ENCODE measurements around the gene IMPA2.

DNA sequence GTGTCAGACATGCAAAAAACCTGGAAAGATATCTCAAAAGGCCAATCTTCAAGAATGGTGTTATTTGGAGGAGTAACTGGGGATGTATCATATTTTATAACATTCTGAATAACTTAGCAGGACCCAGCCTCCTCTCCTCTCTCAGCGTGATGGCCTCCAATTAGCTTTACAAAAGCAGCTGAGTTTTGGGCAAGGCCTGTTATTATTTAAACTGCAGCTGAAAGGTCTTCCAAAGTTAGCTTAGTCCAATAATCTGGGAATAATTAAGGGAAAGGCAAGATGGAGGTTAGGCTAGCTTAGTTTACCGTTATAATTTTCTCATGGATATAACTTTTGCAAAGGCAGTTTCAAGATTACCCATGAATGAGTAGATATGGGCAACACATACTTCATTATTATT is 40.4 kb upstream of the IMPA2 start:
- TF ChIP-seq, protein P1, sequence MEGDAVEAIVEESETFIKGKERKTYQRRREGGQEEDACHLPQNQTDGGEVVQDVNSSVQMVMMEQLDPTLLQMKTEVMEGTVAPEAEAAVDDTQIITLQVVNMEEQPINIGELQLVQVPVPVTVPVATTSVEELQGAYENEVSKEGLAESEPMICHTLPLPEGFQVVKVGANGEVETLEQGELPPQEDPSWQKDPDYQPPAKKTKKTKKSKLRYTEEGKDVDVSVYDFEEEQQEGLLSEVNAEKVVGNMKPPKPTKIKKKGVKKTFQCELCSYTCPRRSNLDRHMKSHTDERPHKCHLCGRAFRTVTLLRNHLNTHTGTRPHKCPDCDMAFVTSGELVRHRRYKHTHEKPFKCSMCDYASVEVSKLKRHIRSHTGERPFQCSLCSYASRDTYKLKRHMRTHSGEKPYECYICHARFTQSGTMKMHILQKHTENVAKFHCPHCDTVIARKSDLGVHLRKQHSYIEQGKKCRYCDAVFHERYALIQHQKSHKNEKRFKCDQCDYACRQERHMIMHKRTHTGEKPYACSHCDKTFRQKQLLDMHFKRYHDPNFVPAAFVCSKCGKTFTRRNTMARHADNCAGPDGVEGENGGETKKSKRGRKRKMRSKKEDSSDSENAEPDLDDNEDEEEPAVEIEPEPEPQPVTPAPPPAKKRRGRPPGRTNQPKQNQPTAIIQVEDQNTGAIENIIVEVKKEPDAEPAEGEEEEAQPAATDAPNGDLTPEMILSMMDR (IDR thresholded peaks at IDR 0.05; ENCODE audit: low read depth, low read length, poor library complexity, severe bottlenecking) = no peak
- no peak for TF ChIP-seq EZH2phosphoT487 (IDR thresholded peaks at IDR 0.05; ENCODE audit: borderline replicate concordance, low read length)

Measured in DOHH2 (cell line).